ENCODE results near the gene ANGPTL1. TPM values are rescaled to one million over a fixed set of nuclear protein-coding genes. Genes with fewer than 3 reads are reported as not detected.

ANGPTL1 gene
- total and polyA plus RNA-seq, 4 donors, result 24.2 to 65.6 (median 52.1) TPM

GRCh38 chr1:178874966-178875365, 4.1 kb upstream of the ANGPTL1 start:
- Histone ChIP-seq H3K27me3 (ENCODE audit: control insufficient read depth in 1 of 2, insufficient read depth in 2 of 2, low read length in 1 of 2) (no peaks in the 10 kb centered on the region), H3K4me3 (ENCODE audit: low read length in 2 of 2) (no peak overlapping the region), H3K9me3 (ENCODE audit: control insufficient read depth, low read length) (no peaks in the 10 kb centered on the region), H3K4me1 (ENCODE audit: control insufficient read depth in 1 of 2, insufficient read depth in 2 of 2, low read length in 2 of 2) (peaks cover 0 to 3% of the 10 kb centered on the region in 2 donors), H3K36me3 (ENCODE audit: control insufficient read depth in 1 of 2, insufficient read depth in 2 of 2, low read length in 1 of 2) (no peaks in the 10 kb centered on the region), H3K27ac (ENCODE audit: low read depth in 1 of 2, low read length in 2 of 2) (no peak overlapping the region)
- 96 to 97% methylated on average over 2 of the region's 2 CpGs for WGBS, 2 donors
- ATAC-seq (ENCODE audit: low FRiP score) (no peak), DNase-seq (no peak)
- intact Hi-C loops (cut with DNase I), result no loop called here

DNA sequence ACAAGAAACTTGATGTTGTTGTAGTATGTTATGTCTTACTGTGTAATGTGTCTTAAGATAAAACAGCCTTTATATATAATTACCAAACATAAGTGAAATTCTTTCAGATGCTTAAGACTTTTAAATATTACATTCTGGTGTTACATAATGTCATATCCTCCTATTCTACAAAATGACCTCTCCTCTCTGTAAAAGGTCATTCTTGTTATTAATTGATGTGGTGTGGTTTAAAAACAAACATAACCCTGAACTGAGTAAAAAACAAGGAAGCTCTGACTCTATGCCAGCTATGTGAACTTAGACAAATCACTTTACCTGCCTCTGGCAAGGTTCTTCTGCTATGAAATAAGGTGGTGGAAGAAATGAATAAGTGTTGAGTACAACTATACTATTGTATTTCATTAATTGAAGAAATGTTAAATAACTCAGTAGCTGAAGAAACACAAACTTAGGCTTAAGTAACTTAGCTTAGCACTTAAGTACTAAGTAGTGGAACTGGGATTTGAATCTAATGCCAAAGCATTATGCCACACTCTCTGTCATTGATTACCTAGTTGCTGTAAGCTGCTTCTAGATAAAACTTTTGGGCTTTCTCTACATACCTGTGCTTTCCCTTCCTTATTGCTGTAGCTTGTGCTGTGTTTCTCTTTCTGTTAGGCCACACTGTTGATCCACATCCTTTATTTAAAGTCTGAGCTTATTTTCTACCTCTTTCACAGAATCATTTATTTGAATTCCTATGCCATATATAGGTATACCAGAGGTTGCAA, 859 bp upstream of the ANGPTL1 start:
- H3K4me1 ChIP-seq (ENCODE audit: control insufficient read depth in 1 of 2, insufficient read depth in 2 of 2, low read length in 2 of 2), result peaks cover 0 to 3% of the 10 kb centered on the region in 2 donors
- H3K27me3 ChIP-seq (ENCODE audit: control insufficient read depth in 1 of 2, insufficient read depth in 2 of 2, low read length in 1 of 2), result no peaks in the 10 kb centered on the region
- H3K9me3 ChIP-seq (ENCODE audit: control insufficient read depth, low read length), result no peaks in the 10 kb centered on the region
- no peak for DNase-seq
- ATAC-seq (ENCODE audit: low FRiP score), result no peak
- intact Hi-C loops (cut with DNase I), result no loop called here
- no peaks in the 10 kb centered on the region for H3K36me3 ChIP-seq (ENCODE audit: control insufficient read depth in 1 of 2, insufficient read depth in 2 of 2, low read length in 1 of 2)
- peak overlapping the region; percentile 64 to 79 for H3K4me3 ChIP-seq (ENCODE audit: low read length in 2 of 2)
- H3K27ac ChIP-seq (ENCODE audit: low read depth in 1 of 2, low read length in 2 of 2), result peak overlapping the region in 1 of 2 donors; percentile 57

GRCh38 chr1:178870221-178870620, 656 bp downstream of the ANGPTL1 start:
- intact Hi-C loops (cut with DNase I), result no loop called here
- Histone ChIP-seq H3K27me3 (ENCODE audit: control insufficient read depth in 1 of 2, insufficient read depth in 2 of 2, low read length in 1 of 2) (no peaks in the 10 kb centered on the region), H3K9me3 (ENCODE audit: control insufficient read depth, low read length) (no peaks in the 10 kb centered on the region), H3K4me3 (ENCODE audit: low read length in 2 of 2) (peak overlapping the region; percentile 72 to 75), H3K27ac (ENCODE audit: low read depth in 1 of 2, low read length in 2 of 2) (no peak overlapping the region), H3K4me1 (ENCODE audit: control insufficient read depth in 1 of 2, insufficient read depth in 2 of 2, low read length in 2 of 2) (peaks cover 0 to 3% of the 10 kb centered on the region in 2 donors), H3K36me3 (ENCODE audit: control insufficient read depth in 1 of 2, insufficient read depth in 2 of 2, low read length in 1 of 2) (no peaks in the 10 kb centered on the region)
- no peak for DNase-seq
- no peak for ATAC-seq (ENCODE audit: low FRiP score)
- 11 to 17% methylated on average over 1 of the region's 1 CpG for WGBS, 2 donors

DNA sequence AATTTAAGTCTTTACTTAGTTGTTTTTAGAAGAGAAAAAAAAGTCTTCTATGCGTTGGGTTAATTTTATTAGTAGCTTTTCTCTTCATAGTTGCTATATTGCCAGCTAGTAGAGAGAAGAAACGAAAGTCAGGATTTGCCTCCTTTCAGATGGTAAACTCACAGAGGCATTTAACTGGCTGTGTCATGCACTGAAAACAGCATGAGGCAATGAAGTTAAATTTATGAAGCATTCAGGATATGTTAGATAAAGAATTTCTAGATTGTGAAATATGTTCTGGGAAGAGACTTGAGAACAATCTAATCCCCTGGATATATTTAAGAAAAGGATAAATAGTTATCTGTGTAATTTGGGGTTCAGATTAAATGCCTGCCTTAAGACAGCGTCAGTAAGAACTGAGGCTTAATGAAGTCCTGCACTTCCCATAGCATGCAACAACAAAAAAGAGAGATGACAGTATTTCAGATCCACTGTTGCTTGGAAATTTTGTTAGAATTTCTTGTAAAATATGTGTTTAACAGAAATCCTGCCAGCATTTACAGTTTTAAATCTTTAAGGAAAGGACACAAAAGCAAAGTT, 1.7 kb downstream of the ANGPTL1 start:
- Histone ChIP-seq H3K27me3 (ENCODE audit: control insufficient read depth in 1 of 2, insufficient read depth in 2 of 2, low read length in 1 of 2) (no peaks in the 10 kb centered on the region), H3K27ac (ENCODE audit: low read depth in 1 of 2, low read length in 2 of 2) (peak overlapping the region in 1 of 2 donors; percentile 57), H3K4me1 (ENCODE audit: control insufficient read depth in 1 of 2, insufficient read depth in 2 of 2, low read length in 2 of 2) (peaks cover 3% of the 10 kb centered on the region in 2 donors), H3K36me3 (ENCODE audit: control insufficient read depth in 1 of 2, insufficient read depth in 2 of 2, low read length in 1 of 2) (no peaks in the 10 kb centered on the region), H3K4me3 (ENCODE audit: low read length in 2 of 2) (peak overlapping the region; percentile 47 to 93), H3K9me3 (ENCODE audit: control insufficient read depth, low read length) (no peaks in the 10 kb centered on the region)
- ATAC-seq (ENCODE audit: low FRiP score) (peak; percentile 68), DNase-seq (no peak)
- intact Hi-C loops (cut with DNase I), result loop anchor here (5.0 kb wide), 2 partner anchors 73 to 133 kb away; no protein-coding TSS in a partner anchor
- 10 to 12% methylated on average over 3 of the region's 3 CpGs for WGBS, 2 donors

- intact Hi-C loops (cut with DNase I), result loop anchor here (5.0 kb wide), 2 partner anchors 74 to 134 kb away; no protein-coding TSS in a partner anchor
- DNase-seq (no peak), ATAC-seq (ENCODE audit: low FRiP score) (no peak)
- Histone ChIP-seq H3K27me3 (ENCODE audit: control insufficient read depth in 1 of 2, insufficient read depth in 2 of 2, low read length in 1 of 2) (no peaks in the 10 kb centered on the region), H3K4me1 (ENCODE audit: control insufficient read depth in 1 of 2, insufficient read depth in 2 of 2, low read length in 2 of 2) (peaks cover 3% of the 10 kb centered on the region in 2 donors), H3K27ac (ENCODE audit: low read depth in 1 of 2, low read length in 2 of 2) (no peak overlapping the region), H3K9me3 (ENCODE audit: control insufficient read depth, low read length) (no peaks in the 10 kb centered on the region), H3K4me3 (ENCODE audit: low read length in 2 of 2) (peak overlapping the region; percentile 53 to 76), H3K36me3 (ENCODE audit: control insufficient read depth in 1 of 2, insufficient read depth in 2 of 2, low read length in 1 of 2) (no peaks in the 10 kb centered on the region)
- WGBS, 2 donors, result 19% methylated on average over 1 of the region's 1 CpG
Measured at GRCh38 chr1:178868706-178869105, 2.2 kb downstream of the ANGPTL1 start.

- DNase-seq (no peak), ATAC-seq (ENCODE audit: low FRiP score) (no peak)
- 13 to 16% methylated on average over 5 of the region's 5 CpGs for WGBS, 2 donors
- Histone ChIP-seq H3K4me1 (ENCODE audit: control insufficient read depth in 1 of 2, insufficient read depth in 2 of 2, low read length in 2 of 2) (peaks cover 3 to 6% of the 10 kb centered on the region in 2 donors), H3K27me3 (ENCODE audit: control insufficient read depth in 1 of 2, insufficient read depth in 2 of 2, low read length in 1 of 2) (no peaks in the 10 kb centered on the region), H3K27ac (ENCODE audit: low read depth in 1 of 2, low read length in 2 of 2) (peak overlapping the region in 1 of 2 donors; percentile 57), H3K4me3 (ENCODE audit: low read length in 2 of 2) (peak overlapping the region; percentile 89 to 92), H3K36me3 (ENCODE audit: control insufficient read depth in 1 of 2, insufficient read depth in 2 of 2, low read length in 1 of 2) (no peaks in the 10 kb centered on the region), H3K9me3 (ENCODE audit: control insufficient read depth, low read length) (no peaks in the 10 kb centered on the region)
- intact Hi-C loops (cut with DNase I), result loop anchor here (2.0 to 5.0 kb wide), 3 partner anchors 71 to 135 kb away; no protein-coding TSS in a partner anchor
Measured at GRCh38 chr1:178867670-178868069, 3.2 kb downstream of the ANGPTL1 start.

GRCh38 chr1:178864326-178864725, 6.6 kb downstream of the ANGPTL1 start:
- Histone ChIP-seq H3K27ac (ENCODE audit: low read depth in 1 of 2, low read length in 2 of 2) (no peak overlapping the region), H3K9me3 (ENCODE audit: control insufficient read depth, low read length) (no peaks in the 10 kb centered on the region), H3K4me3 (ENCODE audit: low read length in 2 of 2) (peak overlapping the region in 1 of 2 donors; percentile 5), H3K27me3 (ENCODE audit: control insufficient read depth in 1 of 2, insufficient read depth in 2 of 2, low read length in 1 of 2) (no peaks in the 10 kb centered on the region), H3K4me1 (ENCODE audit: control insufficient read depth in 1 of 2, insufficient read depth in 2 of 2, low read length in 2 of 2) (peaks cover 0 to 6% of the 10 kb centered on the region in 2 donors), H3K36me3 (ENCODE audit: control insufficient read depth in 1 of 2, insufficient read depth in 2 of 2, low read length in 1 of 2) (no peaks in the 10 kb centered on the region)
- intact Hi-C loops (cut with DNase I), result no loop called here
- DNase-seq (no peak), ATAC-seq (ENCODE audit: low FRiP score) (no peak)
- 72 to 76% methylated on average over 6 of the region's 6 CpGs for WGBS, 2 donors

- no peaks in the 10 kb centered on the region for H3K9me3 ChIP-seq (ENCODE audit: control insufficient read depth, low read length)
- no peaks in the 10 kb centered on the region for H3K27me3 ChIP-seq (ENCODE audit: control insufficient read depth in 1 of 2, insufficient read depth in 2 of 2, low read length in 1 of 2)
- H3K4me1 ChIP-seq (ENCODE audit: control insufficient read depth in 1 of 2, insufficient read depth in 2 of 2, low read length in 2 of 2), result peaks cover 0 to 6% of the 10 kb centered on the region in 2 donors
- H3K27ac ChIP-seq (ENCODE audit: low read depth in 1 of 2, low read length in 2 of 2), result no peak overlapping the region
- H3K36me3 ChIP-seq (ENCODE audit: control insufficient read depth in 1 of 2, insufficient read depth in 2 of 2, low read length in 1 of 2), result no peaks in the 10 kb centered on the region
- intact Hi-C loops (cut with DNase I), result no loop called here
- no peak for ATAC-seq (ENCODE audit: low FRiP score)
- no peak overlapping the region for H3K4me3 ChIP-seq (ENCODE audit: low read length in 2 of 2)
- no peak for DNase-seq
Measured at GRCh38 chr1:178862864-178863263, 8.0 kb downstream of the ANGPTL1 start.

DNA sequence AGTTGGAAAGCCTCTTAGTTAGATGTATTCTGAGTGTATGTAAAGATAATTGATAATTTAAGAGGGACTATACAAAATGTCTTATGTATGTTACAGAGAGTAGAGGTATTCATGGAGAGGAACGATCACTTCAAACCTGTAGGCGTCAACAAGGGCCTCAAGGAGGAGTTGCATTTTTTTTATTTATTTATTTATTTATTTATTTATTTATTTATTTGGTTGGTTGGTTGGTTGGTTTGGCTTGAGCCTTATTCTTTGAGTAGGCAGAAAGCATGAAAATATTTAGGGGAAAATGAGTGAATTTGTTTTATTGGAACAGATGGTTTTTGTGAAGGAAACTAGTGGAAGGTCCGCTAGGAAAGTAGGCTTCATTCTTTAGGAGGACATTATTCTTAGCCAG, 8.5 kb downstream of the ANGPTL1 start:
- Histone ChIP-seq H3K4me1 (ENCODE audit: control insufficient read depth in 1 of 2, insufficient read depth in 2 of 2, low read length in 2 of 2) (peaks cover 0 to 6% of the 10 kb centered on the region in 2 donors), H3K36me3 (ENCODE audit: control insufficient read depth in 1 of 2, insufficient read depth in 2 of 2, low read length in 1 of 2) (no peaks in the 10 kb centered on the region), H3K9me3 (ENCODE audit: control insufficient read depth, low read length) (no peaks in the 10 kb centered on the region), H3K27me3 (ENCODE audit: control insufficient read depth in 1 of 2, insufficient read depth in 2 of 2, low read length in 1 of 2) (no peaks in the 10 kb centered on the region), H3K4me3 (ENCODE audit: low read length in 2 of 2) (no peak overlapping the region), H3K27ac (ENCODE audit: low read depth in 1 of 2, low read length in 2 of 2) (no peak overlapping the region)
- WGBS, 2 donors, result 98% methylated on average over 3 of the region's 3 CpGs
- intact Hi-C loops (cut with DNase I), result no loop called here
- ATAC-seq (ENCODE audit: low FRiP score) (no peak), DNase-seq (no peak)

Data from aorta (tissue), 5 donors.